GM12892 (cell line): ENCODE measurements around the gene LRRC42.

Experiments
- POLR2A ChIP-seq: IDR thresholded peaks from 2 replicates; pipeline ENCODE4 v1.6.1; 2011; ENCODE audit warnings: low read depth, low read length, control low read depth
- TAF1 ChIP-seq: IDR thresholded peaks from 2 replicates; pipeline ENCODE4 v1.6.1; 2011; ENCODE audit warnings: low read depth, mild to moderate bottlenecking, control low read depth, low read length, borderline replicate concordance

DNA sequence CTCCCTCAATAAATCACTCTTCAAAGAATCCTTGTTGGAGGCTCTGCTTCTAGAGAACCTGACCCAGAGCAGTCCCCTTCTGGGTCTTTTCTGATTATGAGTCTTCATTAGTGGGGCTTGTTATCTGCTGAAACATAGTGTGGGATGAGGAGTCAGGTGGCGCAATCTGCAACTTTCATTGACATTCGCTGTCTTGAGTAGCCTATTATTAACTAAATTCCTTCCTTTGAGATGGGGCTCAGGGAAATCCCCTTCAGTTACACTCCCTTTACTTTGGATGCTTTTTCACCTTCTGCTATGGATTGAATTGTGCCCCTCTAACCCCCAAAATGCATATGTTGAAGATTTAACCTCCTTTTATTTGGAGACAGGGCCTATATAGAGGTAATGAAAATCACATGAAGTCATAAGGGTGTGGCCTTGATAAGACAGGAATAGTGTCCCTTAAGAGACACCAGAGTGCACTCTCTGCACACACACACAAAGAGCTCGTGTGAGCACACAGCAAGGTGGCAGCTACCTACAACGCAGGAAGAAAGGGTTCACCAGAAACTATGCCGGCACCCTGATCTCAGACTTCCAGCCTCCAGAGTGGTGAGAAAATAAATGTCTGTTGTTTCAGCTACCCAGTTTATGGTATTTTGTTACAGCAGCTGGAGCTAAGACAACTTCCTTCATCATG lies 32.7 kb upstream of the LRRC42 start:
- no peak for TF ChIP-seq TAF1
- no peak for TF ChIP-seq POLR2A
